ENCODE measurements around the gene EP400.

EP400 gene

GRCh38 chr12:131987552-131987951 lies 37.8 kb downstream of the EP400 start:
- DNase-seq = no peak

- no peak for DNase-seq
Measured at GRCh38 chr12:131988054-131988796, 38.5 kb downstream of the EP400 start.

GRCh38 chr12:131989021-131989420 lies 39.3 kb downstream of the EP400 start:
- no peak for DNase-seq

GRCh38 chr12:131990066-131990979 lies 40.6 kb downstream of the EP400 start:
- no peak for DNase-seq

GRCh38 chr12:131990980-131991305 lies 41.2 kb downstream of the EP400 start:
- DNase-seq = no peak

- no peak for DNase-seq
Measured at GRCh38 chr12:131991816-131992430, 42.2 kb downstream of the EP400 start.

GRCh38 chr12:131994589-131994988 lies 44.8 kb downstream of the EP400 start:
- no peak for DNase-seq

- no peak for DNase-seq
Measured at GRCh38 chr12:132000286-132000872, 50.6 kb downstream of the EP400 start.

GRCh38 chr12:132003846-132004245 lies 54.1 kb downstream of the EP400 start:
- no peak for DNase-seq

- no peak for DNase-seq
Measured at GRCh38 chr12:132004946-132005345, 55.2 kb downstream of the EP400 start.

GRCh38 chr12:132006056-132006680 lies 56.4 kb downstream of the EP400 start:
- no peak for DNase-seq

- no peak for DNase-seq
Measured at GRCh38 chr12:132007041-132007440, 57.3 kb downstream of the EP400 start.

GRCh38 chr12:132009336-132009859 lies 59.7 kb downstream of the EP400 start:
- DNase-seq = no peak

GRCh38 chr12:132012919-132013568 lies 63.3 kb downstream of the EP400 start:
- DNase-seq = no peak

- no peak for DNase-seq
Measured at GRCh38 chr12:132014092-132014914, 64.6 kb downstream of the EP400 start.

- DNase-seq = no peak
Measured at GRCh38 chr12:132014915-132015280, 65.2 kb downstream of the EP400 start.

GRCh38 chr12:132015686-132016430 lies 66.1 kb downstream of the EP400 start:
- DNase-seq = no peak

GRCh38 chr12:132018193-132018916 lies 68.6 kb downstream of the EP400 start:
- no peak for DNase-seq

- DNase-seq = no peak
Measured at GRCh38 chr12:132019891-132020290, 70.1 kb downstream of the EP400 start.

GRCh38 chr12:132020292-132020691 lies 70.5 kb downstream of the EP400 start:
- DNase-seq = no peak
